Cerebellar nuclear complex (tissue), 1 donor: ENCODE data around the gene VIPR1.
A peak's percentile ranks its signal among the peaks of the same experiment; 100 is the strongest.
"Not testable (repeated sequence)": the region's sequence is repeated elsewhere in the genome, so short reads cannot be mapped to it uniquely, and the experiment has no call there.

Experiments
- DNase-seq, 2 experiments: peaks; one replicate each; lab custom pipeline; 2025; lab: John Stamatoyannopoulos, UW

The VIPR1 gene

GRCh38 chr3:42579346-42579745, 76.9 kb downstream of the VIPR1 start:
- DNase-seq, result not testable (repeated sequence)

- no peak for DNase-seq
These were observed 78.9 kb downstream of the VIPR1 start for GRCh38 chr3:42581400-42581708.

GRCh38 chr3:42581709-42582473, 79.4 kb downstream of the VIPR1 start, which contains the start of gene SEC22C:
Gene SEC22C, minus strand, starts transcription at chr3:42581967. Its CDS starts 12,921 bp downstream, at chr3:42569046.
- DNase-seq, result peak; percentile 52 to 95

- DNase-seq, result no peak
These were observed 80.1 kb downstream of the VIPR1 start for GRCh38 chr3:42582474-42583070.
